Raji (cell line): ENCODE data around the gene RTCB.

ENCODE experiments used
- POLR2A ChIP-seq: IDR thresholded peaks from 2 replicates; pipeline ENCODE4 v1.6.1; 2011; ENCODE audit warnings: low read depth, low read length, control low read depth; ENCODE audit not compliant: insufficient read depth

The RTCB gene

GRCh38 chr22:32354360-32355351 lies 57.4 kb downstream of the RTCB start:
- TF ChIP-seq POLR2A, result no peak

- TF ChIP-seq POLR2A, result no peak
Observed at GRCh38 chr22:32353840-32354239, 58.2 kb downstream of the RTCB start.

GRCh38 chr22:32353292-32353691 lies 58.8 kb downstream of the RTCB start:
- no peak for TF ChIP-seq POLR2A

- TF ChIP-seq POLR2A, result no peak
Observed at GRCh38 chr22:32352681-32353080, 59.4 kb downstream of the RTCB start.

- no peak for TF ChIP-seq POLR2A
Observed at GRCh38 chr22:32348031-32348611, 63.9 kb downstream of the RTCB start.

GRCh38 chr22:32343941-32344340 lies 68.1 kb downstream of the RTCB start:
- TF ChIP-seq POLR2A, result no peak

- TF ChIP-seq POLR2A, result no peak
Observed at GRCh38 chr22:32342977-32343376, 69.1 kb downstream of the RTCB start.

GRCh38 chr22:32341122-32341740 lies 70.8 kb downstream of the RTCB start:
- no peak for TF ChIP-seq POLR2A

GRCh38 chr22:32340411-32340810 lies 71.6 kb downstream of the RTCB start:
- no peak for TF ChIP-seq POLR2A

GRCh38 chr22:32339190-32340012 lies 72.6 kb downstream of the RTCB start:
- TF ChIP-seq POLR2A, result no peak

- TF ChIP-seq POLR2A, result no peak
Observed at GRCh38 chr22:32338757-32339156, 73.3 kb downstream of the RTCB start.
